ENCODE results near the gene TRMT10B. TPM values are rescaled to one million over a fixed set of nuclear protein-coding genes. Genes with fewer than 3 reads are reported as not detected.
"Not testable (repeated sequence)": the region's sequence is repeated elsewhere in the genome, so short reads cannot be mapped to it uniquely, and the experiment has no call there.

The TRMT10B gene
- total RNA-seq, 1 donor from 2014 or later: 0.53 TPM

GRCh38 chr9:37751186-37751585, 2.4 kb upstream of the TRMT10B start:
- no peak for TF ChIP-seq CTCF (IDR thresholded peaks at IDR 0.05)
- no peaks in the 10 kb centered on the region for H3K27me3 ChIP-seq
- intact Hi-C loops (cut with DNase I): loop anchor here (5.0 kb wide), 1 partner anchor 151 kb away; the partner anchor contains the start of gene SLC25A51

GRCh38 chr9:37751704-37752103, 1.9 kb upstream of the TRMT10B start:
- H3K9me3 ChIP-seq; H3K27me3 ChIP-seq; H3K36me3 ChIP-seq; H3K4me3 ChIP-seq; H3K4me1 ChIP-seq; DNase-seq (ENCODE audit: low spot score in 2 of 2); H3K27ac ChIP-seq: not testable (repeated sequence)
- intact Hi-C loops (cut with DNase I): loop anchor here (5.0 kb wide), 1 partner anchor 151 kb away; the partner anchor contains the start of gene SLC25A51

More at GRCh38 chr9:37751186-37751585, 2.4 kb upstream of the TRMT10B start:
- H3K4me1 ChIP-seq: peaks cover 0 to 9% of the 10 kb centered on the region in 2 donors
- H3K36me3 ChIP-seq: no peaks in the 10 kb centered on the region
- no peak overlapping the region for H3K4me3 ChIP-seq
- no peak overlapping the region for H3K27ac ChIP-seq
- H3K9me3 ChIP-seq: no peaks in the 10 kb centered on the region
- DNase-seq (ENCODE audit: low spot score in 2 of 2): no peak

GRCh38 chr9:37752112-37752511, 1.5 kb upstream of the TRMT10B start:
- H3K9me3 ChIP-seq; H3K36me3 ChIP-seq; DNase-seq (ENCODE audit: low spot score in 2 of 2); H3K27ac ChIP-seq; H3K4me1 ChIP-seq; H3K4me3 ChIP-seq; H3K27me3 ChIP-seq: not testable (repeated sequence)
- intact Hi-C loops (cut with DNase I): loop anchor here (5.0 kb wide), 1 partner anchor 150 kb away; the partner anchor contains the start of gene SLC25A51

- intact Hi-C loops (cut with DNase I): loop anchor here (5.0 kb wide), 1 partner anchor 149 kb away; the partner anchor contains the start of gene SLC25A51
- peak overlapping the region; percentile 70 to 83 for H3K4me3 ChIP-seq
- H3K9me3 ChIP-seq: no peaks in the 10 kb centered on the region
- peak overlapping the region; percentile 83 to 90 for H3K27ac ChIP-seq
- TF ChIP-seq CTCF (IDR thresholded peaks at IDR 0.05): no peak
- DNase-seq (ENCODE audit: low spot score in 2 of 2): no peak
- peaks cover 0 to 9% of the 10 kb centered on the region in 2 donors for H3K4me1 ChIP-seq
- no peaks in the 10 kb centered on the region for H3K27me3 ChIP-seq
- no peaks in the 10 kb centered on the region for H3K36me3 ChIP-seq
Observed at GRCh38 chr9:37752642-37753488, 740 bp upstream of the TRMT10B start.

GRCh38 chr9:37758747-37759146, 5.1 kb downstream of the TRMT10B start:
- H3K4me3 ChIP-seq: no peak overlapping the region
- H3K4me1 ChIP-seq: peaks cover 0 to 9% of the 10 kb centered on the region in 2 donors
- intact Hi-C loops (cut with DNase I): no loop called here
- no peaks in the 10 kb centered on the region for H3K27me3 ChIP-seq
- no peak for DNase-seq (ENCODE audit: low spot score in 2 of 2)
- H3K36me3 ChIP-seq: peaks cover 0 to 10% of the 10 kb centered on the region in 2 donors
- H3K9me3 ChIP-seq: no peaks in the 10 kb centered on the region
- H3K27ac ChIP-seq: no peak overlapping the region
- TF ChIP-seq CTCF (IDR thresholded peaks at IDR 0.05): no peak

- DNase-seq (ENCODE audit: low spot score in 2 of 2): no peak
- H3K27ac ChIP-seq: no peak overlapping the region
- no peak overlapping the region for H3K4me3 ChIP-seq
- H3K9me3 ChIP-seq: no peaks in the 10 kb centered on the region
- no peaks in the 10 kb centered on the region for H3K4me1 ChIP-seq
- intact Hi-C loops (cut with DNase I): no loop called here
- peaks cover 6 to 22% of the 10 kb centered on the region in 2 donors for H3K36me3 ChIP-seq
- H3K27me3 ChIP-seq: no peaks in the 10 kb centered on the region
- TF ChIP-seq CTCF (IDR thresholded peaks at IDR 0.05): no peak
Observed at GRCh38 chr9:37760416-37761161, 7.0 kb downstream of the TRMT10B start.

All from ascending aorta (tissue), 2 donors.